NT2/D1 (cell line): Measurements from ENCODE around the gene MEOX2.

ENCODE experiments used
- SUZ12 ChIP-seq: IDR thresholded peaks from 2 replicates; pipeline ENCODE4 v1.6.1; 2011; ENCODE audit not compliant: insufficient read length, insufficient read depth; ENCODE audit errors: extremely low read depth
- YY1 ChIP-seq: IDR thresholded peaks from 2 replicates; pipeline ENCODE4 v1.6.1; 2011; ENCODE audit not compliant: insufficient read length, insufficient read depth
- ZNF274 ChIP-seq: IDR thresholded peaks from 2 replicates; pipeline ENCODE4 v1.6.1; 2011; ENCODE audit warnings: mild to moderate bottlenecking, low read depth, low read length

GRCh38 chr7:15584575-15584974, 101.9 kb downstream of the MEOX2 start:
- no peak for TF ChIP-seq YY1
- no peak for TF ChIP-seq SUZ12
- no peak for TF ChIP-seq ZNF274
